ENCODE results near the gene DHFR2.
"Not testable (repeated sequence)": the region's sequence is repeated elsewhere in the genome, so short reads cannot be mapped to it uniquely, and the experiment has no call there.

The DHFR2 gene

DNA sequence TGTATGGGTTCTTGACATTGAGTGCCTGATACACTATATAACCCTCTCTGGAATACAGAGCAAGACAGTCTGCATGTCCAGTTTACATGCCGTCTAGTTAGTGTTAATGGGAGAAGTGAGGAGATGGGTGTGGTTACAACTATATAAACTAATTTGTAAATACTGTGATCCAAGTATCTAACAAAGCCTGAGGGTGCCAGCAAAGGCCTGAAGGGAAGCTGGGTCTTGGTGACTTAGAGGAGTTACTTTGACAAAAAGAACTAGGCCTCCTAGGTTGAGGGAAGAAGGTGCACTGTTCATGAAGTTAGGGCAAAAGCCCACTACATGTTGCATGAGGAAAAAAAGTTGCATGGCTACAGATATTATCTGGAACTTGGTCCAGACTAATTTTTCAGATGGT is 2.4 kb upstream of the DHFR2 start:
- no peak for DNase-seq

DNA sequence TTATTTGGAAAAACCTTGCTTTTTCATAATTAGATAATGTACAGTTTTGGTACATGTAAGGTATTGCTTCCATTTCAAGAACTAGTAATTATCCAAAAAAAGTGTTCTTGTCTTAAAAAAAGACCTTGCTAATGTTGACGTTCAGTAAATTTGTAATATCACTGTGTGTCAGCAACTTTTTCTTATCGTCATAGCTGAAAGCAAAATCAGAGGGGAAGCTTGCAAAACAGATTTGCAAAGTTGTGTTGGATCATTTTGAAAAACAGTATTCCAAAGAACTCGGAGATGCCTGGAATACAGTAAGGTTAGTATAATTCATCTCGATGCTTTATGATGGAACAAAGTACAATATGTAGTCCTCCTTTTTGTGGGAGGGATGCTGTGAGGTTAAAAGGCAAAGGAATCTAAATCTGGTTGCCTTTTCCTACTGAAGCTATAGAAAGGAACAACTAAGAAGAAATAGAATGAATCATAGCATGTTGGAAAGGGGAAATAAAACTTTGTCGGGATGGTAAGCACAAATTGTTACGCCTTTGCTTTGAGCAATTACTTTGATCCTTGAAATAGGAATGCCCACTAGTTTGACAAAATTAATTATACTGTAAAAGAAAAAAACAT is 1.6 kb upstream of the DHFR2 start:
- no peak for DNase-seq

DNA sequence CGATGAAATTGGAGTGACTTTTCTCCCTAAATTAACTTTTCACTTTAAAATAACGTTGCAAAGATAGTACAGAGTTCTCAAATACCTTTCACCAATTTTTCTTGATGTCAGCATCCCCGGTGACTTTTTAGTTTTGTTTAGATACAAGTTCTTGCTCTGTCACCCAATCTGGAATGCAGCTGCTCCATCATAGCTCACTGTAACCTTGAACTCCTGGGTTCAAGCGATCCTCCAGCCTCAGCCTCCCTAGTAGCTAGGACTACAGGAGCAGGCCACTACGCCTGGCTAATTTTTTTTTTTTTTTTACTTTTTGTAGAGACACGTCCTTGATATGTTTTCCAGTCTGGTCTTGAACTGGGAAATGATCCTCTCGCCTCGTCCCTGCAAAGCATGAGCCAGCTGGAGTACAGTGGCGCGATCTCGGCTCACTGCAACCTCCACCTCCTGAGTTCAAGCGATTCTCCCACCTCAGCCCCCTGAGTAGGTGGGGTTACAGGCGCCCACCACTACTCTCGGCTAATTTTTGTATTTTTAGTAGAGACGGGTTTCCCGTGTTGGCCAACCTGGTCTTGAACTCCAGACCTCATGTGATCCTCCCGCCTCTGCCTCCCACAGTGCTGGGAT is 892 bp upstream of the DHFR2 start:
- DNase-seq: no peak

DNA sequence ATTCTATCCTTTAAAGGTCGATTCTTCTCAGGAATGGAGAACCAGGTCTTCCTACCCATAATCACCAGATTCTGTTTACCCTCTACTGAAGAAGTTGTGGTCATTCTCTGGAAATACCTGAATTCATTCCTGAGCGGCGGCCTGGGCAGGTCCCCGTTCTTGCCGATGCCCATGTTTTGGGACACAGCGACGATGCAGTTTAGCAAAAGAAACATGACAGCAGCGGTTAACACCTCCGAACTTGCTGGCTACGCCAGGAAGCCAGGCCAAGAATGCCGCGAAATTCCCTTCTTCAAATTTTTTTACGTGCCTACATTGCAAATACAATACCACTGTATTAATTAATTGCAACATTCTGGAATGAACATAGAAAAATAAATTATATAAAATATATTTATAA is 1.4 kb downstream of the DHFR2 start:
- DNase-seq: no peak

DNA sequence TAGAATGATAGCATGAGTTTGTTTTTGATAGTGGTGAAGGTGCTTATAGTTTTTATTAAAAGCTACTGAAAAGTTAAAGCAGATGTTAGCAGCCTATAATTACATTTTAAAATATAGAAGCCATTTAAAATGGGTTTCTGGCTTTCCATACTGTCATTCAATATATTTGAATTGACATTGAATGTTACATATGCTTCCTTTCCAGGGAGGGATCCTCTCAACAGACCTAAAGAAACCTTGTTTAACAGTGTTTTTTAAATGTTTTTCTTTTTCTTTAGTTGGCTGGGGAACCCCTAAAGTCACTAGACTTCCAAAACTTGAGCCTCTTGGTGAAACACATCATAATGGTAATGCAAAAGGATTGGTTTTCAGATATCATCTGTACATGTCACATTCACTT is 12.2 kb downstream of the DHFR2 start:
- no peak for DNase-seq

DNA sequence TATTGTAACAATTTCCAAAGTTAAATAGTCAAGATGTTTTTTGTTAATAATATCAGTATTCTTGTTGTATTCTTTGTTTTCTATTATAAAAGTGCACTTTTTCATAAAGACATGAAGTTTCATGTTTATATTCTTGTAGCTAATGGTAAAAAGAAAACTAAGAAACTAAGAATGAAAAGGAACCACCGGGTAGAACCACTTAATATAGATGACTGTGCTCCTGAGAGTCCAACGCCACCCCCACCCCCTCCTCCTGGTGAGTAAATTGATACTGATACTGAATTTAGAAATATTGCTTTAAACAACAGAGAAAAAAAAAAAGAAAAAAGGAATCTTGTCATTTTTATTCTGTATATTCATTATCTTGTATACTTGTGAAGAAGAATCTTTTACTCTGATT is 13.4 kb downstream of the DHFR2 start:
- DNase-seq: no peak

DNA sequence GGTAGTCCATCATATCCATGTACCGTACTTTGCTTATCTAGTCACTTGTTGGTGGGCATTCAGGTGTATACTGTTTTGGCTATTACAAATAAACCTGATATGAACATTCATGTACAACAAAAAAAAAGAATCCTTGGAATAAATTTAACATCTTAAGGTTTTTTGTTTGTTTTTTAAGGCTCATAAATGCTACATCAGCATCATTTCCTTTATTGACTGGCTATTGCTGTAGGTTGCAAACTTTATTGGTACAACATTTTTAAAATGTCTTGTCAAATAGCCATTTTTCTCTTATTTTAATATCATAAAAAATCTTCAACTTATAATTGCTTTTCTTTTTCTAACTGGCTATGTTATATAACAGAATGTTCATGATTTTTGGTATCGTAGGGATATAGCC is 16.2 kb downstream of the DHFR2 start:
- DNase-seq: no peak

DNA sequence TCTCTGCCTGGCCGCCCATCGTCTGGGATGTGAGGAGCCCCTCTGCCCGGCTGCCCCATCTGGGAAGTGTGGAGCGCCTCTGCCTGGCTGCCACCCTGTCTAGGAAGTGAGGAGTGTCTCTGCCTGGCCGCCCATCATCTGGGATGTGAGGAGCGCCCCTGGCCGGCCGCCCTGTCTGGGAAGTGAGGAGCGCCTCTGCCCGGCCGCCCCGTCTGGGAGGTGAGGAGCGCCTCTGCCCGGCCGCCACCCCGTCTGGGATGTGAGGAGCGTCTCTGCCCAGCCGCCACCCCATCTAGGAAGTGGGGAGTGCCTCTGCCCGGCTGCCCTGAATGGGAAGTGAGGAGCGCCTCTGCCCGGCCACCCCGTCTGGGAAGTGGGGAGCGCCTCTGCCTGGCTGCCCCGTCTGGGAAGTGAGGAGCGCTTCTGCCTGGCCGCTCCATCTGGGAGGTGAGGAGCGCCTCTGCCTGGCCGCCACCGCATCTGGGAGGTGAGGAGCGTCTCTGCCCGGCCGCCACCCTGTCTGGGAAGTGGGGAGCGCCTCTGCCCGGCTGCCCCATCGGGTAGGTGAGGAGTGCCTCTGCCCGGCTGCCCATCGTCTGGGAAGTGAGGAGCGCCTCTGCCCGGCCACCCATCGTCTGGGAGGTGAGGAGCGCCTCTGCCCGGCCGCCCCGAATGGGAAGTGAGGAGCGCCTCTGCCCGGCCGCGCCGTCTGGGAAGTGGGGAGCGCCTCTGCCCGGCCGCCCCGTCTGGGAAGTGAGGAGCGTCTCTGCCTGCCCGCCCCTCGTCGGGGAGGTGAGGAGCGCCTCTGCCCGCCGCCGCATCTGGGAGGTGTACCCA is 18.4 kb downstream of the DHFR2 start:
- not testable (repeated sequence) for DNase-seq

DNA sequence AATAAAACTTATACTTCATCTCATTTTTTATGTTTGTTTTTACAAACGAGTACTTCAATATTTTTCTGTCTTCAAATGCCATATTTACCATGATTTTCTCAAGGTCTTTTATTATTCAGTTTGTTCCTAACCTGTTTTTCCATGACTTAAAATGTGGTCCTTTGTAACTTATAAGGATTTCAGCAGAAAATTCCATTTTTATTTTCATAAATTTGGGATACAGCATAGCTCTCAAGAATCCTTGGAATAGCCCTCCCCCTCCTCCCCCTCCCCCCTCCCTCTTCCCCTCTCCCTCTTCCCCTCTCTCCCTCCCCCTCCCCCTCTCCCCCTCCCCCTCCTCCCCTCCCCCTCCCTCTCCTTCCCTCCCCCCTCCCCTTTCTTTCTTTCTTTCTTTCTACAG is 19.4 kb downstream of the DHFR2 start:
- no peak for DNase-seq

DNA sequence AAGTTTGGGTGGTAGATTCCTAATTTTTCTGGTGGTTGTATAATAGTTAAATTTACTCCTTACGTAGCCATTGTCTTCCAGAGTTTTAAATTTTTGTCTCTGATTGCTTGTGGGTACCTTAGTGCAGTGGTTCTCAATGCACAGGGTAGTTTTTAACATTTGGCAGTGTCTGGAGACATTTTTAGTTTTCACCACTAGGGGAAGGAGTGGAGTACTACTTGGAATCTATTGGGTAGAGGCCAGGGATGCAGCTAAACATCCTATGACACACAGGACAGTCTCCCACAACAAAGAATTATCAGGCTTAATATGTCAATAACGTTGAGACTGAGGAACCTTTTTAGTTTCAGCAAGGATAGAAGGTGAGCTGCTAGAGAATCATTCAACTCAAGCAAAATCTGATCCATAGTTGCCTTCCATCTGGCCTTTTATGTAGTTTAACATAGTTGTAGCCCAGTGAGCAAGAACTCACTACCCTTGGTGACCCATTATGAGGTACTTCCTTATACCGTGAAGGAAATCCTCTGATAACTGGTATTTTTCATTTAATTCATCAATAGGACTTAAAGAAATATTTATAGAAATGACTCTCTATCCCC is 25.7 kb downstream of the DHFR2 start:
- DNase-seq: no peak

DNA sequence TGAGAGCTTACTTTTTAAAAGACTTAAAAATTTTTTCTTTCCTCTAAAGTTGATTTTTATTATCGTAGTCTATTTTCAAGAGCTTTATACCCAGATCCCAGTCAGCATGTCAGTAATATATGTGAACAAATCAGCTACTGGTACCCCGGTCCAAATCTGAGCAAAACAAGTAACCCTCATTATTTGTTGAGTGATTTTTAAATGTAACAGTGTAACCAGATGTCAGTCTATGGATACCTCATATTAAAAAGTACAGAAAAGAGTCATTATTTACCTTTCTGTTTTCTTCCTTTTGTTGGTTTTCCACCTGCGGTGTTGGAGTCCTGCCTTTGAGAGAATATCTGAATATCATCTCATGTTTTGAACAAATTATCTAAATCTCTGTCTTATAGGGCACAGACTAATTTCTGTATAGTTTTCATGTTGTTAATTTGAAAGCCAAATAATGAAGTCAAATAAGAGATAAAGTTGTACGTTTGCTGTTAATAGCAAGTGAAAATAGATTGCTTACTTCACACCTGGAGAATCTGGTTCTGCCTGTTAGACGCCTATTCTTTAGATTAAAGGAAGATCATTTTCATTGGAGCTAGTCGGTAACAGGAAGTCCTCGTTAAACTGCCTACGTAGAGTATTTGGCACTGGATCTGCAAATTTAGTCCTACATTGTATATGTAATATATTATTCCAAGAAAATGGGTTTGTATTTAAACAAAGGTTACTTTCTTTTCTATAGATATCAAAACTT is 34.5 kb downstream of the DHFR2 start, which contains the start of gene STX19:
Gene STX19 (minus strand): TSS at position 505 of the 745 bp plus-strand sequence. CDS start 13,328 bp downstream, outside the sequence.
- DNase-seq: no peak

DNA sequence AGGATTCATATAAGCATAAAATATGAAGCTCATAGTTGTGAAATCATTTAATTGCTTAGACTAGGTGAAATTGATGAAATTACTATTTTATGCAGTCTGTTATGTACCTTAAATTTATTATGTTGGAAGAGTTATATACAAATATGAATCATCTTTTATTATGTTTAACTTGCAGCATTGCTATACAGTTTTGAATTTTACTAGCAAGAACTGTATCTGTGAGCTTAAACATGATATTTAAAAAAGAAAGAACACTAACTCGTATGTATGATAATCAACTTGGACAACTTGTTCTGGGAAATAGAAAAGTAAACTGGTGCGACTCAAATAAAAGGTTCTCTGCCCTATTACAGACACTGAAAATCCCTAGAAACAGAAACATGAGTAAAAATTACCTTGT is 36.1 kb downstream of the DHFR2 start:
- DNase-seq: no peak

DNA sequence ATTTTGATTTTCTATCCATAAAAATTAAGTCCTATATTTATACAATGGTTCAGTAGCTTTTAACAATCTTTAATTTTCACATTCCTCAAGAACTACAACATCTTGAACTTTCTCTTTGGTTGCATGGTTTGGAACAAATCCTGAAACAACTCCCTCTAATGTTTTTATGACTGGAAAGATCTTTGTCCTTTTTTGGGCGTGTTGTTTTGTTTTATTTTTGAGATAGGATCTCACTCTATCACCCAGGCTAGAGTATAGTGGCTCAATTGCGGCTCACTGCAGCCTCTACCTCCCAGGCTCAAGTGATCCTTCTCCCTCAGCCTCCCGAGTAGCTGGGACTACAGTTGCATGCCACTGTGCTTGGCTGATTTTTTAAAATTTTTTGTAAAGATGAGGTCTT is 38.3 kb downstream of the DHFR2 start:
- no peak for DNase-seq

DNA sequence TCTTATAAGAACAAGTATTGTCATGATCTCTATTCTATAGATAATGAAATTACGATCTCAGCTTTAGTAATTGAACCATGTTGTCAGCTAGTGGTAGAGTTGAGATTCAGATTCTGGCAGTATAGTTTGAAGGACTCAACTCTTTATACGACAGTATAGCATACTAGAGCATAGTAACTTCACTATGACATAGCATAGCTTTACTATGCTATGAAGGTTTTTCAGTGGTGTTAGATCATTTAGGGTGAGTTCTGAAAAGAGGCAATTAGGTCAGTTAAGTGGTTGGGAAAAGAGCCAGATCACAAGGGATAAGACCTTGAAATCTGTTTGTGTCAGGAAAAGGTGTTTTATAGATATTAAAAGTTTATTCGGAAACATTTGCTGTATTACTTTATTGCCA is 42.4 kb downstream of the DHFR2 start:
- DNase-seq: no peak

DNA sequence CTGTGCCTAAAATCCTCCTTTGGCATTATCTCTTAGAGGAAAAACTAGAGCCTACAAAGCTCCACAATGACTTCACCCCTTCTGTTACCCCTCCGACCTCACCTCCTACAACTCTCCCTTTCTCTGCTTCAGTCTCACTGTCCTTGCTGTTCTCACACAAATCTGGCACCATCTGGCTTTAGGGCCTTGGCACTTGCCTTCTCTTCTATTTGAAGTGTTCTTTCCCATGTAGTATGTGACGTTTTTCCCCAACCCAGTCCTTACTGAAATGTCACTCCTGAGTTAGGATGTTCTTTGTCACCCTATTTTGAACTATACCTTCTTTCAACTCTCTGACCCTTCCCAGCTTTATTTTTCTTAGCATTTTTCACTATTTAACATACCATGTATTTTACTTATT is 43.1 kb downstream of the DHFR2 start:
- no peak for DNase-seq

DNA sequence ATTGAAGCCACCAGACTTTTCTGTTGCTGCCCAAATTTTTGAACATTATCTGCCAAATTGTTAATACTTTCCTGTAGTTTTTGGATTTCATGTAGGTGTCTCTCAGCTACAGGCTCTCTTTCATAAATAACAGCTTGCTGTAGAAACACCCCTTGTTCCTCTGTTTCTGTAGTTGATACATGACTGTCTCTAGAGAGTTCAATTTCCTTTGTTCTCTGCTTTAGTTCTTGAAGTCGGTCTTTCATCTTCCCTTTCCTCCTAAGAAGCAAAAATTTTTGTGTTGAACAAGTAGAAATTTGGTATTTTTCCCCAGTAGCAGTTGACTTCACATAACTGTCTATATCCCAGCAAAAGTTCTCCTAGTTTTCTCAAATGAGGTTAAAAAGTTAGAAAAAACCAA is 47.7 kb downstream of the DHFR2 start:
- DNase-seq: no peak

DNA sequence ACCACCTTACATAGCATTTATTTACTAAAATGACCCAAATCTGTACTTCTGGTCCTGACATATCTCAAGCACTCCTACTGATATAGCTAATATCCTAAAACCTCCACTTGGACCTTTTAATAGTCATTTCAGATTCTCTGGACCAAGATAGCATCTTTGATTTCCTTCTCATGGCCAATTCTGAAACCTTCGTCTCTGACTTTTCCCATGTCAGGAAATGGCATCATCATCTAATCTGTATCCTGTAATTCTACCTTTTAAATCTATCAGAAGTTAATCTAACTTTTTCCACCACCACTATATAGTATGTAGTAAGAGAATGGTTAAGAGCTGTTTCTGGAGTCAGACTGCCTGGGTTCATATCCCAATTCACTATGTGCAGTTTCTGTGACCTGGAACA is 50.5 kb downstream of the DHFR2 start:
- no peak for DNase-seq

DNA sequence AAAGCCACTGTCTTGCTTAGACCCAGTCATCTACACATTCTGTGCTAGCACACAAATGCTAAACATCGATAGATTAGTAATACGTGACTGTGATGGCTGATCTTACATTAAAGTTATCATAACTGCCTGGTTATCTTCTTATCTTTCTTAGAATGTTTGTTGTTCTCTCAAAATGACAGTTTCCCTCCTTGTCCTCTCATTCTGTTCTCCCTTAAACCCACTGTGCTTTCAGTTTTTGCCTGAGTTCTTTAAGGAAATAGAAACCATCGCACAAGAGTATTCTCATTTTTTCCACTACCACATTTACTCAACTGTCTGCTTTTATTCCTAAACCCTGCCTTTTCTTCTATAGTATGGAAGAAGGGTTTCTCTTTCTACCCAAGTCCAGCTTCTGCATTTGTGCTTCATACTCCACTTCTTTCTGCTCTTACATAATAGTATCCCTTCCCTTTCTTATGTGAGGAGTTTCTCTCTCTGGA is 51.4 kb downstream of the DHFR2 start:
- no peak for DNase-seq

DNA sequence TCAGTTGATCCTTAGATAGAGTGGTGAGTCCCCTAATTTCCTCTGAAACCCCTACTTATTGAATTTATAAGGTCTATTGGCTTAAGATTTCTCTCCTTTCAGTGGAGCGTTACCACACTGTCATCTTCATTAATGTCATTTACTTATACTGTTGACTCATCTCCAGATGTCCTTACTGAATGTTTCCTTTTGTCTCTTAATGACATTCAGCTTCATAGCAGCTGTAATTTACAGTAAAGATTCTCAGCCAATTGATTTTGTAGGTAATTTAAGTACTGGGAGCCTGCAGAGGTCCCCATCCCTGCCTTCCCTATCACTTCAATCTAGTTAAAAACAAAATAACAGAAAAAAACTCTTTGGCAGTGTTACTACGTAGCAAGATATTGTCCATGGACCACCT is 53.1 kb downstream of the DHFR2 start:
- no peak for DNase-seq

DNA sequence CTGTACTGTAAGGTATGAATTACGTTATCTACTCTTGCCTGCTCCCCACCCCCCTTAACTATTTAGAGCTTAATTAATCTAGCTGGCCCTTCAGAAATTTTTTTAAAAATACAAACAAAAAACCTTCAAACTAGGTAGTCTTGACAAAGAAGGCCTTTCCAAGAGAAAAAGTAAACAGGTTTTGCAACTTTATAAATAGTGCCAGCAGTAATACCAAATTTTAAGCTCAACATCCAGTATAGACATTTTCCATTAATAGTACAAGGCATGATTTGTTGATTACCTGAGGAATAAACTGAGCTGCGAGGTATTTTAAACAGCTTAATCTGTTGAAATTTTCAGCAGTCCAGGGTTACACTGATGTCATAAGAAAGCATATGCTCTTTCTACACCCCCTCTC is 54.5 kb downstream of the DHFR2 start:
- no peak for DNase-seq
